GM18498 (cell line): ENCODE results near the gene PBOV1.

ENCODE experiments used
- ATAC-seq: cut with Tn5 transposase; IDR thresholded peaks from one replicate; pipeline ENCODE4 v1.9.1; 2021; ENCODE audit warnings: mild to moderate bottlenecking, moderate library complexity; ENCODE audit not compliant: unreplicated experiment

The PBOV1 gene

GRCh38 chr6:138218449-138218848, at the start of gene PBOV1:
TSS of gene PBOV1 (minus strand) at chr6:138218491. CDS start at chr6:138218395, 96 bp downstream.
- ATAC-seq, result no peak

- ATAC-seq, result no peak
These were observed 47.8 kb upstream of the PBOV1 start for GRCh38 chr6:138266095-138266494.

- no peak for ATAC-seq
These were observed 46.1 kb upstream of the PBOV1 start for GRCh38 chr6:138264372-138264880.

GRCh38 chr6:138263963-138264362, 45.7 kb upstream of the PBOV1 start:
- no peak for ATAC-seq

GRCh38 chr6:138261116-138261780, 43.0 kb upstream of the PBOV1 start:
- no peak for ATAC-seq

GRCh38 chr6:138258991-138259390, 40.7 kb upstream of the PBOV1 start:
- ATAC-seq, result no peak

- no peak for ATAC-seq
These were observed 39.9 kb upstream of the PBOV1 start for GRCh38 chr6:138258197-138258596.

- no peak for ATAC-seq
These were observed 39.3 kb upstream of the PBOV1 start for GRCh38 chr6:138257638-138258040.

GRCh38 chr6:138255443-138255842, 37.2 kb upstream of the PBOV1 start:
- ATAC-seq, result no peak

- ATAC-seq, result no peak
These were observed 35.4 kb upstream of the PBOV1 start for GRCh38 chr6:138253731-138254130.

- ATAC-seq, result no peak
These were observed 32.4 kb upstream of the PBOV1 start for GRCh38 chr6:138250513-138251247.

GRCh38 chr6:138250053-138250452, 31.8 kb upstream of the PBOV1 start:
- no peak for ATAC-seq

GRCh38 chr6:138248878-138249277, 30.6 kb upstream of the PBOV1 start:
- no peak for ATAC-seq

- no peak for ATAC-seq
These were observed 29.7 kb upstream of the PBOV1 start for GRCh38 chr6:138248011-138248410.

- no peak for ATAC-seq
These were observed 28.6 kb upstream of the PBOV1 start for GRCh38 chr6:138246650-138247440.

GRCh38 chr6:138245751-138246150, 27.5 kb upstream of the PBOV1 start:
- no peak for ATAC-seq

GRCh38 chr6:138242987-138243592, 24.8 kb upstream of the PBOV1 start:
- ATAC-seq, result no peak

GRCh38 chr6:138241934-138242333, 23.6 kb upstream of the PBOV1 start:
- ATAC-seq, result no peak

- no peak for ATAC-seq
These were observed 23.1 kb upstream of the PBOV1 start for GRCh38 chr6:138241381-138241780.

GRCh38 chr6:138240476-138241245, 22.4 kb upstream of the PBOV1 start:
- ATAC-seq, result no peak
